Measurements from ENCODE around the gene USP43. TPM values are rescaled to one million over a fixed set of nuclear protein-coding genes. Genes with fewer than 3 reads are reported as not detected.
A peak's percentile ranks its signal among the peaks of the same experiment; 100 is the strongest.
"Not testable (repeated sequence)": the region's sequence is repeated elsewhere in the genome, so short reads cannot be mapped to it uniquely, and the experiment has no call there.

Gene USP43
- total RNA-seq, 1 donor from 2014 or later, result 10.3 TPM

GRCh38 chr17:9663511-9663910 lies 18.2 kb downstream of the USP43 start:
- not testable (repeated sequence) for DNase-seq (ENCODE audit: low read depth)

- DNase-seq (ENCODE audit: low read depth), result peak; percentile 82
Measured at GRCh38 chr17:9666461-9667050, 21.2 kb downstream of the USP43 start.

GRCh38 chr17:9668517-9668916 lies 23.2 kb downstream of the USP43 start:
- peak; percentile 95 for DNase-seq (ENCODE audit: low read depth)

- no peak for DNase-seq (ENCODE audit: low read depth)
Measured at GRCh38 chr17:9669551-9670008, 24.3 kb downstream of the USP43 start.

- DNase-seq (ENCODE audit: low read depth), result no peak
Measured at GRCh38 chr17:9670596-9670995, 25.3 kb downstream of the USP43 start.

GRCh38 chr17:9671559-9671958 lies 26.2 kb downstream of the USP43 start:
- peak; percentile 22 for DNase-seq (ENCODE audit: low read depth)

GRCh38 chr17:9672266-9672665 lies 26.9 kb downstream of the USP43 start:
- DNase-seq (ENCODE audit: low read depth), result peak; percentile 7

- no peak for DNase-seq (ENCODE audit: low read depth)
Measured at GRCh38 chr17:9672691-9673090, 27.4 kb downstream of the USP43 start.

- DNase-seq (ENCODE audit: low read depth), result no peak
Measured at GRCh38 chr17:9676084-9676483, 30.8 kb downstream of the USP43 start.

GRCh38 chr17:9676820-9677310 lies 31.5 kb downstream of the USP43 start:
- peak; percentile 97 for DNase-seq (ENCODE audit: low read depth)

GRCh38 chr17:9677411-9677810 lies 32.1 kb downstream of the USP43 start:
- DNase-seq (ENCODE audit: low read depth), result peak; percentile 4

GRCh38 chr17:9677896-9678295 lies 32.6 kb downstream of the USP43 start:
- no peak for DNase-seq (ENCODE audit: low read depth)

- DNase-seq (ENCODE audit: low read depth), result no peak
Measured at GRCh38 chr17:9684955-9685621, 39.8 kb downstream of the USP43 start.

GRCh38 chr17:9693755-9694154 lies 48.4 kb downstream of the USP43 start:
- no peak for DNase-seq (ENCODE audit: low read depth)

GRCh38 chr17:9696279-9697044 lies 51.1 kb downstream of the USP43 start:
- DNase-seq (ENCODE audit: low read depth), result no peak

- DNase-seq (ENCODE audit: low read depth), result no peak
Measured at GRCh38 chr17:9700136-9700535, 54.8 kb downstream of the USP43 start.

GRCh38 chr17:9700754-9701476 lies 55.6 kb downstream of the USP43 start:
- no peak for DNase-seq (ENCODE audit: low read depth)

GRCh38 chr17:9702482-9702881 lies 57.2 kb downstream of the USP43 start:
- DNase-seq (ENCODE audit: low read depth), result no peak

GRCh38 chr17:9702914-9703780 lies 57.8 kb downstream of the USP43 start:
- no peak for DNase-seq (ENCODE audit: low read depth)

- no peak for DNase-seq (ENCODE audit: low read depth)
Measured at GRCh38 chr17:9703781-9704082, 58.4 kb downstream of the USP43 start.

- DNase-seq (ENCODE audit: low read depth), result no peak
Measured at GRCh38 chr17:9705745-9706144, 60.4 kb downstream of the USP43 start.
